ENCODE results near the gene BCAN.

- TF ChIP-seq POLR2A (IDR thresholded peaks at IDR 0.05), result no peak
- TF ChIP-seq CTCF (IDR thresholded peaks at IDR 0.05), result no peak
Measured at GRCh38 chr1:156642265-156643048, 540 bp downstream of the BCAN start.

Data from gastroesophageal sphincter (tissue), 3 donors.